ENCODE results near the gene DNAAF5. TPM values are rescaled to one million over a fixed set of nuclear protein-coding genes. Genes with fewer than 3 reads are reported as not detected.

The DNAAF5 gene
- total RNA-seq, 1 experiment from 2014 or later: 37.6 TPM

- Mint-ChIP-seq H3K27ac (ENCODE audit: low read depth, unreplicated experiment) (no peak overlapping the region), H3K36me3 (ENCODE audit: insufficient read depth, unreplicated experiment) (peaks cover 76% of the 10 kb centered on the region), H3K27me3 (ENCODE audit: insufficient read depth, unreplicated experiment) (no peaks in the 10 kb centered on the region), H3K9me3 (ENCODE audit: unreplicated experiment) (no peaks in the 10 kb centered on the region), H3K4me1 (ENCODE audit: insufficient read depth, unreplicated experiment) (no peaks in the 10 kb centered on the region), H3K4me3 (ENCODE audit: unreplicated experiment) (no peak overlapping the region)
- intact Hi-C loops (cut with micrococcal nuclease): no loop called here
- TF ChIP-seq CTCF (IDR thresholded peaks at IDR 0.05; ENCODE audit: unreplicated experiment): no peak
- no peak for DNase-seq (ENCODE audit: unreplicated experiment)
- CTCF ChIA-PET: interaction anchor here (1.1 to 2.7 kb wide), 2 partner anchors 91 to 455 kb away, joined by 3 to 13 read pairs; no protein-coding TSS in a partner anchor
- POLR2A ChIA-PET: no interaction called here
- no TSS peak for BruUV-seq (replicated peaks)
These were observed 49.9 kb downstream of the DNAAF5 start for GRCh38 chr7:776381-776780.

- intact Hi-C loops (cut with micrococcal nuclease): no loop called here
- Mint-ChIP-seq H3K36me3 (ENCODE audit: insufficient read depth, unreplicated experiment) (peaks cover 76% of the 10 kb centered on the region), H3K27ac (ENCODE audit: low read depth, unreplicated experiment) (no peak overlapping the region)
These were observed 50.7 kb downstream of the DNAAF5 start for GRCh38 chr7:776992-777727.

GRCh38 chr7:777728-778078, 51.2 kb downstream of the DNAAF5 start:
- ChIA-PET POLR2A (no interaction called here), CTCF (no interaction called here)
- Mint-ChIP-seq H3K4me3 (ENCODE audit: unreplicated experiment) (no peak overlapping the region), H3K36me3 (ENCODE audit: insufficient read depth, unreplicated experiment) (peaks cover 76% of the 10 kb centered on the region), H3K27me3 (ENCODE audit: insufficient read depth, unreplicated experiment) (no peaks in the 10 kb centered on the region), H3K4me1 (ENCODE audit: insufficient read depth, unreplicated experiment) (no peaks in the 10 kb centered on the region), H3K9me3 (ENCODE audit: unreplicated experiment) (no peaks in the 10 kb centered on the region), H3K27ac (ENCODE audit: low read depth, unreplicated experiment) (no peak overlapping the region)
- DNase-seq (ENCODE audit: unreplicated experiment): no peak
- TF ChIP-seq CTCF (IDR thresholded peaks at IDR 0.05; ENCODE audit: unreplicated experiment): no peak
- intact Hi-C loops (cut with micrococcal nuclease): no loop called here
- BruUV-seq (replicated peaks): no TSS peak

More at GRCh38 chr7:776992-777727, 50.7 kb downstream of the DNAAF5 start:
- ChIA-PET POLR2A (no interaction called here), CTCF (interaction anchor here (1.1 to 2.7 kb wide), 2 partner anchors 90 to 456 kb away, joined by 3 to 13 read pairs; no protein-coding TSS in a partner anchor)
- no TSS peak for BruUV-seq (replicated peaks)
- H3K27me3 Mint-ChIP-seq (ENCODE audit: insufficient read depth, unreplicated experiment): no peaks in the 10 kb centered on the region
- no peak for TF ChIP-seq CTCF (IDR thresholded peaks at IDR 0.05; ENCODE audit: unreplicated experiment)
- no peaks in the 10 kb centered on the region for H3K4me1 Mint-ChIP-seq (ENCODE audit: insufficient read depth, unreplicated experiment)
- DNase-seq (ENCODE audit: unreplicated experiment): no peak
- H3K9me3 Mint-ChIP-seq (ENCODE audit: unreplicated experiment): no peaks in the 10 kb centered on the region
- no peak overlapping the region for H3K4me3 Mint-ChIP-seq (ENCODE audit: unreplicated experiment)

- CTCF ChIA-PET: interaction anchor here (0.5 kb wide), 1 partner anchor 471 kb away, joined by 3 read pairs; no protein-coding TSS in a partner anchor
- H3K4me3 Mint-ChIP-seq (ENCODE audit: unreplicated experiment): no peak overlapping the region
- H3K27me3 Mint-ChIP-seq (ENCODE audit: insufficient read depth, unreplicated experiment): no peaks in the 10 kb centered on the region
- intact Hi-C loops (cut with micrococcal nuclease): no loop called here
- H3K27ac Mint-ChIP-seq (ENCODE audit: low read depth, unreplicated experiment): no peak overlapping the region
- no peaks in the 10 kb centered on the region for H3K4me1 Mint-ChIP-seq (ENCODE audit: insufficient read depth, unreplicated experiment)
- POLR2A ChIA-PET: no interaction called here
- H3K36me3 Mint-ChIP-seq (ENCODE audit: insufficient read depth, unreplicated experiment): peaks cover 81% of the 10 kb centered on the region
- no peak for TF ChIP-seq CTCF (IDR thresholded peaks at IDR 0.05; ENCODE audit: unreplicated experiment)
- no peak for DNase-seq (ENCODE audit: unreplicated experiment)
- no peaks in the 10 kb centered on the region for H3K9me3 Mint-ChIP-seq (ENCODE audit: unreplicated experiment)
- no TSS peak for BruUV-seq (replicated peaks)
These were observed 51.9 kb downstream of the DNAAF5 start for GRCh38 chr7:778271-778967.
